Activated CD4-positive, alpha-beta T cell treated with anti-CD3 and anti-CD28 coated beads, Interleukin-10, Interleukin-2, amounts not matched to agents 100 ng/mL and 50 ng/mL, durations not matched to agents 16 hours and 8 hours (primary cell): ENCODE measurements around the gene TCF7L2.
"Not testable (repeated sequence)": the region's sequence is repeated elsewhere in the genome, so short reads cannot be mapped to it uniquely, and the experiment has no call there.

Source experiments
- DNase-seq: peaks from one replicate; pipeline ENCODE4 v3.0.0-alpha.2; 2020

Gene TCF7L2

DNA sequence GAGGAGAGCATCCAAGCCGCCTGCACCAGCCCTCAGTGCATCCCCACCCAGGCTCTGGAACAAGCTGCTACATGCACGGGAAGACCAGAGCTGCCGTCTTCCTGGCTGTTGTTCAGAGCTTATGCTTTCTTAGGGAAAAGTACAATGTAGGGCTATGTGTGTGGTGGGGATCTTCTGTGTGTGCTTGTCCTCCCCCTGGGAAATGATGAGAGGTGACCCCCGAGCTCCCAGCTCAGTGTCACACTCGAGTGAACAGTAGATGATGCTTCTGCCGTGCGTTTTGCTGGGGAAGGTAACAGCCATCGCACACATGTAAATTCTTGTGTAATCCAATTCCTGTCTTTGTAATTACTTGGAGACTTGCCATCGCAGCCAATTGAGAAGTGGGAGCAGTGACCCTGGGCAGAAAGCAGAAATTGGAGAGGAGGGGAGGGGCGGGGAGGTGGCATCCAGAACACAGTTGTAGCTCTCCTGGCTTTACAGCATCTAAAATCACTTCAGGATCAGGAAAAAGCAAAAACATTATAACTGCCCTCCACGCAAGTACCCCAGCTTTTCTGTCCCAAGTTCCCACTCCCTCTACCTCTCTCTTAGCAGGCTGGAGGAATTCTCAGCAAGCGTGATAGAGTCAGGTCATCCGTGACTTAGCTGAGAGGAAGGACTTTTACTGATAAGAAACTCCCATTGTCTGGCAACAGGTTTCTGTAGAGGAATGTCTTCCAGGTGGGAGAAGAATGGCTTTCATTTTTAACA, 149.6 kb downstream of the TCF7L2 start:
- DNase-seq, result no peak

DNA sequence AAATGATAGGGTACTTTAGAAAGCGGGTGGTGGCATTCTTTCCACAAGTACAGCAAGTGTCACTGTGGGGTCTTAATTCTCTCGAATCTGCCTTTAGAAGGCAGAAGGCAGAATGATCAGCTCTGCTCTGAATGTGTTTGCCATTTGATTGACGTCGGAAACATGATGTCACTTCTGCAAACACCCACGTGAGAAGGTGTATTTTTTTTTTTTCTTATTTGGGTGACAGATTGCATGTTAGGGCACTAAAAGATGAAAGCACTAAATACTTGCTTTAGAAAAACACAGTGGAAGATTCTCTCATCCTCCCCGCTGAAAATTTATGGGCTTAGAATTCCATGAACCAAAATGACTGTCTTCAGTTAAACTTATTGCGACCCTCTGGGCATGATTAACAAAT, 150.2 kb downstream of the TCF7L2 start:
- no peak for DNase-seq

DNA sequence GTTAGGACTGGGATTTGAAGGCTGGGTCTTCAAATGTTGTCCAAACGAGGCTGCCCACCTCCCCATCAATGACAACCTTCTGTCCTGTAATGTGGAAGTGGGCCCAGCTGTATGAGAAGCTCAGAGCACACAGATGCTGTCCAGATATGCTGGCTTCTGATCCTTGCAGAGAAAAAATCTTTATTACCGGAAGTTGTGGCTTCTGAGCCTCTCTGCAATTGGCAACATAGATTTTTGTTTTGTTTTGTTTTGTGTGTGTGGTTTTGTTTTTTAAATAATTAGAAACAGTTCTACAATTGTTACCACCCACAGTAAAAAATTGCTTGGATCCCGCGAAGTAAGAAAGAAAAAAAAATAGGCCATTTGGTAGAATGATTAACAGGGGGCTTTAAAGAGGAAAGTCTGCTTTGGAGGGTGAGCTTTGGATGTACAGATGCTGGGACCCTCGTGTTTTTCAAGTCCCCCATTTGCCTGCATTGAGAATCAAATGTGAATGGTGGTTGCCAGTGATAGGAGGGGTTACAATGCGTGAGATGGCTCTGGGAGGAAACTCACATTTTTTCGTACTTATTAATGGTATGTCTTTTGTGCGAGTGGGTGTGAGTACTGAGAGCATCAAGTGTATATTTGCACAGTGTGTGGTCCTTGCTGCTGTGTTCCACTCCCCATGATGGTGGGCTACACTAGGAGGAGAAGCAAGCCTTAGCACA, 153.2 kb downstream of the TCF7L2 start:
- no peak for DNase-seq

GRCh38 chr10:113104047-113104446, 154.0 kb downstream of the TCF7L2 start:
- no peak for DNase-seq

- peak; percentile 22 for DNase-seq
These were observed 158.3 kb downstream of the TCF7L2 start for GRCh38 chr10:113108194-113108835.

DNA sequence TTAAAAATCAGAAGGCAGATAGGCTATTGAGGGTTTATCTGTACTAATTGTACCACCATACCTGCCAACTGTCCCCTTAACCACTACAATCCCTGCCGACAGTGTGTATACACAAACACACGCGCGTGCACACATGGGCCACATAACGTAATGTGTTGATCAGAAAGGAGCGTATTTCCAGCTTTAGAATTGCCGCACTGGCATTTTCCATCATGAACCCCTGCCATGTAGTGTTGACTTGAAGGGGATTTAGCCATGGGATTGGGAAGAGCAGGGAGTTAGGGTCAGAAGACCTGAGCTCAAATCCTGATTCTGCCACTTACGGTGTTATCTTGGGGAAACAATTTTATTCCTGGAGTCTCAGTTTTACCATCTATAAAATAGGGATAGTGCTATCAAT, 158.9 kb downstream of the TCF7L2 start:
- no peak for DNase-seq

GRCh38 chr10:113109482-113109881, 159.4 kb downstream of the TCF7L2 start:
- not testable (repeated sequence) for DNase-seq

- DNase-seq, result no peak
These were observed 161.2 kb downstream of the TCF7L2 start for GRCh38 chr10:113111260-113111659.

DNA sequence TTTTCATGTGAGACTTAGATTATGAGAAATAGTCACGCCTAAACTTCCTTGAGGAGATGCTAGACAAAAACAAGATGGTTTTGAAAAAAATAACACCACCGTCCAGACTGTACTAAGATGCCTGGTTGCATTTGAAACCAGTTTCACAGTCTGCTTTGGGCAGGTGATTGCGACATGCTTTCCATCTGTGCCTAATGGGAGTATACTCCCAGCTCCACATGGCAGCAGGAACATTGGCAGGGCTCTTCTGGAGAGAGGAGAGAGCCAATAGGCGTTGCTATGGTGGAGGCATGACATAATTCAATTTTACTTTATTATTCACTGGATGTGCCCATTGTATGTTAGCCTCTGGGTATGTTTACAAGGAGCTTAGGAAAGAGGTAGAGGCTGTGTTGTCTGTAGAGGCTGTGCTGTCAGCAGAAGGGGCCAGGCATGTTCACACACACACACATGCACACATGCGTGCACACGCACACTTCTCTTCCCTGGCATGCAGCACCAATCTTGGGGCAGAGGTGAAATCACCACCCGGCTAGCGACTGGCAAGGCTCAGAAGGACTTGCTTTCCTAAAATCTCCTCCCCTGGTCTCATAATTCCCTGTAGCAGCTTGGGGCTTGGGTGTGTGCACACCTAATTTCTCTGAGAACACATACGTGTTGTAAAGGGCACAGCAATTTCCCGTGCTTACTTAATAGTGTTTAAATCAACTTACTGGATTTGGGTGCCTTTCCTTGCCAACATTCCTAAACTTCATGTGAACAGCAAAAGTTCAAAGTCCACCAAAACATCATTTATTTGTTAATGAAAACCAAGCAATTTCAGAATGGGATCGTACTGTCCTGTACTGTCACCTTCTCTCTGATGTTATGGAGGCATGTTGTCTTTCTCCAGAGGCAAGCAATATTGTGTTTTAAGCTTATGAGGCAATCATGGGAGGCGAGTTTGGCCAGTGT, 162.1 kb downstream of the TCF7L2 start:
- DNase-seq, result no peak

- no peak for DNase-seq
These were observed 163.2 kb downstream of the TCF7L2 start for GRCh38 chr10:113113241-113113640.

- DNase-seq, result no peak
These were observed 163.9 kb downstream of the TCF7L2 start for GRCh38 chr10:113113918-113114317.

- no peak for DNase-seq
These were observed 165.5 kb downstream of the TCF7L2 start for GRCh38 chr10:113115556-113115955.

DNA sequence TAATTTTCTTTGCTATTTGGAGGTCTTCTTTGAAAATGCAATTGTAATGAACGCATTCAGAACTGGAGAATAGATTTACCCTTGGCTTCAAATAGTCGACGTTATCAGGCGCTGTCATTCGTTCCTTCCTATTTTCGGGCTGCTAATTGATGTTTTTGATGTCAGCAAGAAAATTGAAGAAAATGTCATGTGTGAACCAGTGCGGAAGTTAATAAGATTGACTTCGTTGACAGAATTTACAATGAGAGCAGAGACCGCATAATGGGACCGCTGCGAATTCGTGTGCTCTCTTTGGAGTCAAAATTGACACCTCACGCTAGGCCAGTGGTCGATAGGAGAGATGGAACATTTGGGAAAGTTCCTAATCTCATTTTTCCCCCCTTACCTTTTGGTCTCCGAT, 168.8 kb downstream of the TCF7L2 start:
- no peak for DNase-seq

DNA sequence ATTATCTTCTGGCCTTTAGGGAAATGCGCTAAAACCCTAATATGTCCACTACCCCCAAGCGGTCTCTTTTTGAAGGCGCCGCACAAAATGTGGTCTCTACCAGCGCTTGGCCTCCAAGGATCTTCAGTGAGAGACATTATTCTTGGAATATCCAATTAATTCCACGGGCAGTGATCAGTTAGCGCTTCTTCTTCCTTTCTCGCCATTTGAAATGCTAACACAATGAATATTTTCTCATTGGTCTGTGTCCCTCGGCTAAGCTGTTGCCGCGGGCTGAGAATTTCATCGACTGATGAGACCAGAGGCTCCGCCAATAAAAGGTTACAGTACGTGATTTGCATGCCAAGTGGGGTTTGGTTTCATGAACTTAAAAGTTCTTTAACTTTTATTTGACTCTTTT, 169.8 kb downstream of the TCF7L2 start:
- DNase-seq, result no peak

DNA sequence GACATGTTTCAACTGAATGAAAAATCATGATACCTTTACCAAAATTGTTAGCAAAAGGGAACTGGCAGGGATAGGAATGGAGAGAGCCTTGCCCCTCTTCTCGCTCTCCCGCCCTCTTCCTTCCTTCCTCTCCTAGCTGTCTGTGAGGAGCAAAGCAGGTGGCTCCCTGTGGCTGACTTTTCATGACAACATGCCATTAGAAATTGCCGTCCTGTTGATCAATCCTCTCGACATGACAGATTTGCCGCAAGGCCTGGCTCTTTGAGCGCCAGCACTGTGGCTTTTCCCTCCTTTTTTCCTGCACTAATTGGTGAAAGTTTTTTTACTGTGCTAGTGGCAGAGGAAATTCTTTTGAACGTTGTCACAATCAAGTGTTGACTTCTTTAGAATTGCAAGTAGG, 171.1 kb downstream of the TCF7L2 start:
- DNase-seq, result no peak

DNA sequence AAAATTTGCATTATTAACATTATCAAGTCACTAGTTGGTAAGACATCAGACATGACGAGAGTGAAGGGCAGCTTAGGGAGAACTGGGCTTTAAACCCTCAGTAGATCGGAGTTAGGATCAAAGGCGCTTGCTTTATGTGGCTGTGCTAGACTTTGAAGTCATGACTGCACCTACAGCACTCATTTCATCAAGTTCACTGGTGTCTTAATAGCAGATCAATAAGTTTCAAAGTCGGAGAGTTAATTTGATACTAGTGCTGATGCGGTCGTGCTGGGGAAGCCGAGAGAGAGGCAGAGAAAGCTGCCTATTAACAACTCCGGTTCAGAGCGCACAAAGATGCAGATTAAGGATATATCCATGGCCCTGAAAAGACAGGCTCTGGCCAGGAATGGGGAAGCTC, 172.9 kb downstream of the TCF7L2 start:
- no peak for DNase-seq

GRCh38 chr10:113124724-113125123, 174.7 kb downstream of the TCF7L2 start:
- no peak for DNase-seq

DNA sequence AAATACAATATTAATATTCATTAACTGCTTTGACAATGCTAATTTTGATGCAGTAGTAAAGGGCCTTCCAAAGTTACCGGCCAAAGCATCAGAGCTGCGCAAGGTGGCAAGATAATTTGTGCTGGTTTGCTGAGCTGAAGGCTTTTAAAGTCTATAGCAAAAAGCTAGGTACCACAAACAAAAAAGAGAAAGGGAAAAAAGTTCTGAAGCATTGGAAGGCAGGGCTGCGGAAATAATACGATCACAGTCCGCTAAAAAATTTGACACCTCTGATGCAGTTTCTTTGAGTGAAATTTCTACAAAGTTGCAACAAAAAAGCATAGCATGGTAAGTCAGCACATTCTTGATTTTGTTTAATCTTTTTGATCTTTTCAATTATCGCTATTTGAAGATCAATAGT, 175.6 kb downstream of the TCF7L2 start:
- no peak for DNase-seq

DNA sequence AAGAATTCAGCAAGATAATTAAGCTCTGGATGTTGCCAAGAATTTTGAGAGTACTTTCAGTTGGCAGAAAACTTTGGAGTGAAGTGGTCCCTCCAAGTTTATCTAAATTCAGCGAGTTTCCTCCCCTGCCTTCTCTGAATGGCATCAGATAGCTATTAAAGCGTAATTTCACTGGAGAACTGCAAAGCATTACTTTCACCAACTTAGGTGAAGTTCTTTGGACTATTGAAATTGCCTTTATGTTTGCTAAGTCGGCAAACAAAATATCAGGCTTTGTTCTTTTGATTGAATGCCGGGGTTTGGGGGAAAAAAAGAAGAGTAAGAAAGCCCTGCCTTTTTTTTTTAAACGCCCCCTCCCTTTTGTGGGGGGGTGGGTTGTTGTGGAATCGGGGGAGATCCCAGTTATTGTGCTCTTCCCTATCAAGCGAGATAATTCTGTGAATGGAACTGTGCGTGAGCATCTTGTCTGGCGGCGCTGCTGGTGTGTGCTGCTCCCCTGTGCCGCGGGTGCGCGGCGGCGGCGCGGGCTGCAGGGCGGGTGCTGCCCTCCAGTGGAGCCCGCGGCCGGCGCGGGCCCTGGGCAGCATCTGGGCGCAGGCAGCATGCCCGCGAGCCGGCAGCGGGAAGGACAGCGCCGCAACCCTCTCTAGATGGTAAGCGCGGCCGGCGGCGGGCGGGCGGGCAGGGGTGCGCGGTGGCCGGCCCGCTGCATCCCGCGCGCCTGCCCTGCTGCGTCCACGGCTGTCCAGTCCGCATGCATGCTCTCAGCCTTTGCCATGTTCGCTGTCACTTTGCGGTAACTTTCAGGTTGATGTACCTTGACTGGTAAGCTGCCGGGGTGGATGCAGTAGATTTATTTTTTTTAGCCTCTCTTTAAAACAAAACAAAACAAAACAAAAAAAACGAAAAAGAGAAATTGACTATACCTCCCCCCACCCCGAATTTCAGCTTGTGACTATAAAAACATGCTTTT, 176.5 kb downstream of the TCF7L2 start:
- DNase-seq, result peak; percentile 47

GRCh38 chr10:113127261-113127900, 177.3 kb downstream of the TCF7L2 start:
- no peak for DNase-seq

DNA sequence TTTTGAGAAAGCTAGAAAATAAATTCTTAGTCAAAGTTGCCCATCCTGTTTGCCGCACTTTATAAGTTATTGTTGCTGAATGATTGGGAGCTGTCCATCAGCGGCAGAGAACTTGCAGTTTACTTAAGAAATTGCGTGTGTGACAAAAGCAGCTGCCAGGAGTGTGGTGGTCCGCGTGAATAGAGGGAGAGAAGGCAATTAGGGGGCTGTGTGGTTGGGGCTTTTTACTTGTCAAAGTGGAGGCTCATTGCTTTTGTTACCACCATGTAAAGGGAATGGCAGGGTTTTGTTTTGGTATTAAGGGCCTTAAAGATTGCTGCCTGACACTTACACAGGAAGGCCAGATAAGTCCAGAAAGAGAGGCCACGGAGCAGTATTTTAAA, 177.8 kb downstream of the TCF7L2 start:
- DNase-seq, result no peak
